SK-N-SH treated with all-trans-retinoic acid at 6 μM for 48 hours (cell line): ENCODE data around the gene SPECC1L.

Experiments
- ARNTL ChIP-seq: fragments of 450-650 bp; formaldehyde crosslinking; IDR thresholded peaks from 2 replicates; pipeline ENCODE4 v1.5.0; 2020; ENCODE audit warnings: low read depth, mild to moderate bottlenecking, moderate library complexity, borderline replicate concordance
- CSDC2 ChIP-seq: fragments of 250-450 bp; sonication (Bioruptor Pico); IDR thresholded peaks from 2 replicates; pipeline ENCODE4 v1.5.0; 2020; ENCODE audit warnings: mild to moderate bottlenecking, moderate library complexity
- ESRRG ChIP-seq: fragments of 250-450 bp; sonication (Bioruptor Pico); IDR thresholded peaks from 2 replicates; pipeline ENCODE4 v1.6.1; 2021; ENCODE audit warnings: mild to moderate bottlenecking
- GLIS3 ChIP-seq: fragments of 250-450 bp; sonication (Bioruptor Pico); IDR thresholded peaks from 2 replicates; pipeline ENCODE4 v1.5.0; 2020; ENCODE audit warnings: mild to moderate bottlenecking, moderate library complexity
- ISL1 ChIP-seq: fragments of 250-450 bp; sonication (Bioruptor Pico); IDR thresholded peaks from 2 replicates; pipeline ENCODE4 v2.1.2; 2022; ENCODE audit warnings: mild to moderate bottlenecking, moderate library complexity
- SNAI2 ChIP-seq: fragments of 250-450 bp; sonication (Bioruptor Pico); IDR thresholded peaks from 2 replicates; pipeline ENCODE4 v1.5.0; 2020; ENCODE audit warnings: mild to moderate bottlenecking, moderate library complexity
- ZC3H10 ChIP-seq: fragments of 250-450 bp; sonication (Bioruptor Pico); IDR thresholded peaks from 2 replicates; pipeline ENCODE4 v1.5.1; 2021; ENCODE audit warnings: mild to moderate bottlenecking, moderate library complexity
- ZFP3 ChIP-seq: fragments of 250-450 bp; sonication (Bioruptor Pico); IDR thresholded peaks from 2 replicates; pipeline ENCODE4 v1.5.0; 2020; ENCODE audit warnings: mild to moderate bottlenecking, moderate library complexity
- TF ChIP-seq, protein P1 (sequence below): fragments of 250-450 bp; sonication (Bioruptor Pico); IDR thresholded peaks from 2 replicates; pipeline ENCODE4 v1.8.0; 2020; ENCODE audit warnings: mild to moderate bottlenecking, moderate library complexity, borderline replicate concordance
- TF ChIP-seq, protein P2 (sequence below): fragments of 250-450 bp; sonication (Bioruptor Pico); IDR thresholded peaks from 2 replicates; pipeline ENCODE4 v1.5.1; 2020; ENCODE audit warnings: low read depth, mild to moderate bottlenecking, moderate library complexity
- TF ChIP-seq, protein P3 (sequence below): fragments of 250-450 bp; sonication (Bioruptor Pico); IDR thresholded peaks from 2 replicates; pipeline ENCODE4 v1.8.0; 2021; ENCODE audit warnings: low read depth, mild to moderate bottlenecking, moderate library complexity, borderline replicate concordance

DNA sequence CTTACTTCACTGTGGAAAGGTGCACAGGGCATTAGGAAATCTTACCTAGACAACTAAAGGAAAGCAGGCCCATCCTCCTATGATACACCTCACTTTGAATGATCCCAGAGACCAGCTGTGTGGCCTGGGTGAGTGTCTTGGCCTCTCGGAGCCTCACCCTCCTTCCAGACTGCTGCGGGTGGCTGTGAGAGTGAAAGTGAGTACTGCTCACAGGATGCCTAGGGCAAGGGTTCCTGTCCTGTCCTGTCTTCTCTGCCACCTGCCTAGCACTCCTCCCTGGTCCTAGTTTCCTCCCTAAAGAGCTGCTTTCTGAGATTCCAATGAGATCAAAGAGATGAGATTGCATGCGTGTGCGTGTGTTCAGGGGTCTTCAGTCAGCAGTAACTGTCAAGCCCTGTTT is 137.3 kb downstream of the SPECC1L start:
- no peak for TF ChIP-seq ZC3H10 (CRISPR knock-in tag)
- TF ChIP-seq GLIS3, result no peak
- TF ChIP-seq, protein P1, sequence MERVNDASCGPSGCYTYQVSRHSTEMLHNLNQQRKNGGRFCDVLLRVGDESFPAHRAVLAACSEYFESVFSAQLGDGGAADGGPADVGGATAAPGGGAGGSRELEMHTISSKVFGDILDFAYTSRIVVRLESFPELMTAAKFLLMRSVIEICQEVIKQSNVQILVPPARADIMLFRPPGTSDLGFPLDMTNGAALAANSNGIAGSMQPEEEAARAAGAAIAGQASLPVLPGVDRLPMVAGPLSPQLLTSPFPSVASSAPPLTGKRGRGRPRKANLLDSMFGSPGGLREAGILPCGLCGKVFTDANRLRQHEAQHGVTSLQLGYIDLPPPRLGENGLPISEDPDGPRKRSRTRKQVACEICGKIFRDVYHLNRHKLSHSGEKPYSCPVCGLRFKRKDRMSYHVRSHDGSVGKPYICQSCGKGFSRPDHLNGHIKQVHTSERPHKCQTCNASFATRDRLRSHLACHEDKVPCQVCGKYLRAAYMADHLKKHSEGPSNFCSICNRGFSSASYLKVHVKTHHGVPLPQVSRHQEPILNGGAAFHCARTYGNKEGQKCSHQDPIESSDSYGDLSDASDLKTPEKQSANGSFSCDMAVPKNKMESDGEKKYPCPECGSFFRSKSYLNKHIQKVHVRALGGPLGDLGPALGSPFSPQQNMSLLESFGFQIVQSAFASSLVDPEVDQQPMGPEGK, result no peak
- TF ChIP-seq, protein P2, sequence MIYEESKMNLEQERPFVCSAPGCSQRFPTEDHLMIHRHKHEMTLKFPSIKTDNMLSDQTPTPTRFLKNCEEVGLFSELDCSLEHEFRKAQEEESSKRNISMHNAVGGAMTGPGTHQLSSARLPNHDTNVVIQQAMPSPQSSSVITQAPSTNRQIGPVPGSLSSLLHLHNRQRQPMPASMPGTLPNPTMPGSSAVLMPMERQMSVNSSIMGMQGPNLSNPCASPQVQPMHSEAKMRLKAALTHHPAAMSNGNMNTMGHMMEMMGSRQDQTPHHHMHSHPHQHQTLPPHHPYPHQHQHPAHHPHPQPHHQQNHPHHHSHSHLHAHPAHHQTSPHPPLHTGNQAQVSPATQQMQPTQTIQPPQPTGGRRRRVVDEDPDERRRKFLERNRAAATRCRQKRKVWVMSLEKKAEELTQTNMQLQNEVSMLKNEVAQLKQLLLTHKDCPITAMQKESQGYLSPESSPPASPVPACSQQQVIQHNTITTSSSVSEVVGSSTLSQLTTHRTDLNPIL (CRISPR knock-in tag), result no peak
- TF ChIP-seq ISL1, result no peak
- TF ChIP-seq CSDC2 (CRISPR knock-in tag), result no peak
- TF ChIP-seq ZFP3 (CRISPR knock-in tag), result no peak
- TF ChIP-seq ARNTL (CRISPR knock-in tag), result no peak
- TF ChIP-seq, protein P3, sequence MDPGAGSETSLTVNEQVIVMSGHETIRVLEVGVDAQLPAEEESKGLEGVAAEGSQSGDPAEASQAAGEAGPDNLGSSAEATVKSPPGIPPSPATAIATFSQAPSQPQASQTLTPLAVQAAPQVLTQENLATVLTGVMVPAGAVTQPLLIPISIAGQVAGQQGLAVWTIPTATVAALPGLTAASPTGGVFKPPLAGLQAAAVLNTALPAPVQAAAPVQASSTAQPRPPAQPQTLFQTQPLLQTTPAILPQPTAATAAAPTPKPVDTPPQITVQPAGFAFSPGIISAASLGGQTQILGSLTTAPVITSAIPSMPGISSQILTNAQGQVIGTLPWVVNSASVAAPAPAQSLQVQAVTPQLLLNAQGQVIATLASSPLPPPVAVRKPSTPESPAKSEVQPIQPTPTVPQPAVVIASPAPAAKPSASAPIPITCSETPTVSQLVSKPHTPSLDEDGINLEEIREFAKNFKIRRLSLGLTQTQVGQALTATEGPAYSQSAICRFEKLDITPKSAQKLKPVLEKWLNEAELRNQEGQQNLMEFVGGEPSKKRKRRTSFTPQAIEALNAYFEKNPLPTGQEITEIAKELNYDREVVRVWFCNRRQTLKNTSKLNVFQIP (CRISPR knock-in tag), result no peak
- no peak for TF ChIP-seq SNAI2 (CRISPR knock-in tag)
- TF ChIP-seq ESRRG (CRISPR knock-in tag), result no peak
